SU-DHL-6 (cell line): ENCODE data around the gene GPX2.

Experiments
- EZH2phosphoT487 ChIP-seq: fragments of 200-600 bp; sonication (generic), shearing (Covaris generic); conservative IDR thresholded peaks from 2 replicates; pipeline ENCODE4 v1.6.1; 2018; ENCODE audit warnings: mild to moderate bottlenecking, antibody characterized with exemption, low read length, moderate library complexity, mixed read lengths
- TF ChIP-seq, protein P1 (sequence below): fragments of 200-600 bp; sonication (generic); IDR thresholded peaks from one replicate; pipeline ENCODE4 v1.5.1; 2017; ENCODE audit warnings: antibody characterized with exemption, mild to moderate bottlenecking, low read length, moderate library complexity; ENCODE audit not compliant: insufficient read depth, poor library complexity, severe bottlenecking

DNA sequence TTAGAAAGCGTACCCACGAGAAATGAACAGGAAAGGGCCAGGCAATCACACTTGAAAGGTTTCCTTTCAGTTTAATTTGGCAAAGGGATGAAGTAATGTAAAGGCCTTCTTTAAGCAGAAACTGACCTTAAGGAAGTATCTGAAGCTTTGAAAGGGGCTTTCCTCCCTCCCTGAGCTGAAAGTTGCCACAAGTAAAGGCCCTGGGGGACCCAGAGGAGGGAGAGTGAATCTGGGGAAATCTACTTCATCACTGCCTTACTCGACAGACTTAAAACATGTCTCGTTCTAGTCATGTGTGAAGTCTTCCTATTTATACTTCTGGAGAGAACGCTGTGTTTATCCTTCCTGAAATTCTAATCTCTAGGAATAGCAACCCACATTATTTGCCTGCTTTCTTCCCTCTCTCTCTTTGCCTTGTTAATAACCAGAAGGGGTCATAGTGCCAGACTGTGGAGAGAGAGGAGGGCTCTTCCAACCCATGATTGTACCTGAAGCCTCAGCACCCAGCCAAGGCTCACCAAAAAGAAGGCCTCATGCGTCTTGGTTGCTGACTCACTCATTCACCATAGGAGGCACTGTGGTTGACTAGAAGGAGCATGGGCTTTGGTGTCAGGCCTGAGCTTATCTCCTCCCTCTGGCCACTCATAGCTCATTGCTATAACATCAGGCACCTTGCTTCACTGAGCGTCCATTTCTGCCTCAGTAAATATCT lies 10.2 kb upstream of the GPX2 start:
- TF ChIP-seq, protein P1, sequence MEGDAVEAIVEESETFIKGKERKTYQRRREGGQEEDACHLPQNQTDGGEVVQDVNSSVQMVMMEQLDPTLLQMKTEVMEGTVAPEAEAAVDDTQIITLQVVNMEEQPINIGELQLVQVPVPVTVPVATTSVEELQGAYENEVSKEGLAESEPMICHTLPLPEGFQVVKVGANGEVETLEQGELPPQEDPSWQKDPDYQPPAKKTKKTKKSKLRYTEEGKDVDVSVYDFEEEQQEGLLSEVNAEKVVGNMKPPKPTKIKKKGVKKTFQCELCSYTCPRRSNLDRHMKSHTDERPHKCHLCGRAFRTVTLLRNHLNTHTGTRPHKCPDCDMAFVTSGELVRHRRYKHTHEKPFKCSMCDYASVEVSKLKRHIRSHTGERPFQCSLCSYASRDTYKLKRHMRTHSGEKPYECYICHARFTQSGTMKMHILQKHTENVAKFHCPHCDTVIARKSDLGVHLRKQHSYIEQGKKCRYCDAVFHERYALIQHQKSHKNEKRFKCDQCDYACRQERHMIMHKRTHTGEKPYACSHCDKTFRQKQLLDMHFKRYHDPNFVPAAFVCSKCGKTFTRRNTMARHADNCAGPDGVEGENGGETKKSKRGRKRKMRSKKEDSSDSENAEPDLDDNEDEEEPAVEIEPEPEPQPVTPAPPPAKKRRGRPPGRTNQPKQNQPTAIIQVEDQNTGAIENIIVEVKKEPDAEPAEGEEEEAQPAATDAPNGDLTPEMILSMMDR, result no peak
- no peak for TF ChIP-seq EZH2phosphoT487
